ENCODE measurements around the gene MYOF. TPM values are rescaled to one million over a fixed set of nuclear protein-coding genes. Genes with fewer than 3 reads are reported as not detected.

Gene MYOF
- total RNA-seq, 2 experiments from 2014 or later, result 10.4 to 10.5 TPM

GRCh38 chr10:93346108-93346507, 136.0 kb downstream of the MYOF start:
- CTCF ChIA-PET, result interaction anchor here (0.6 to 1.4 kb wide), 2 partner anchors 136 to 165 kb away, joined by 3 read pairs; partner anchors contain the start of gene MYOF
- intact Hi-C loops (cut with micrococcal nuclease), result no loop called here
- no peak overlapping the region for H3K4me3 Mint-ChIP-seq
- no peak for DNase-seq
- peaks cover 5% of the 10 kb centered on the region for H3K36me3 Mint-ChIP-seq (ENCODE audit: low read depth)
- no peak overlapping the region for H3K27ac Mint-ChIP-seq
- H3K4me1 Mint-ChIP-seq (ENCODE audit: low read depth), result peaks cover 10% of the 10 kb centered on the region
- H3K27me3 Mint-ChIP-seq (ENCODE audit: low read depth), result peaks cover 3% of the 10 kb centered on the region
- no peaks in the 10 kb centered on the region for H3K9me3 Mint-ChIP-seq

GRCh38 chr10:93344691-93345090, 137.4 kb downstream of the MYOF start:
- CTCF ChIA-PET, result interaction anchor here (0.6 kb wide), 1 partner anchor 13 kb away, joined by 3 read pairs; no protein-coding TSS in a partner anchor
- intact Hi-C loops (cut with micrococcal nuclease), result no loop called here
- H3K36me3 Mint-ChIP-seq (ENCODE audit: low read depth), result peaks cover 6% of the 10 kb centered on the region
- H3K27me3 Mint-ChIP-seq (ENCODE audit: low read depth), result peaks cover 3% of the 10 kb centered on the region
- no peak overlapping the region for H3K4me3 Mint-ChIP-seq
- H3K9me3 Mint-ChIP-seq, result no peaks in the 10 kb centered on the region
- peaks cover 10% of the 10 kb centered on the region for H3K4me1 Mint-ChIP-seq (ENCODE audit: low read depth)
- H3K27ac Mint-ChIP-seq, result no peak overlapping the region
- no peak for DNase-seq

GRCh38 chr10:93342921-93343320, 139.2 kb downstream of the MYOF start:
- H3K36me3 Mint-ChIP-seq (ENCODE audit: low read depth), result peaks cover 6% of the 10 kb centered on the region
- H3K9me3 Mint-ChIP-seq, result no peaks in the 10 kb centered on the region
- H3K4me3 Mint-ChIP-seq, result no peak overlapping the region
- peaks cover 2% of the 10 kb centered on the region for H3K27me3 Mint-ChIP-seq (ENCODE audit: low read depth)
- CTCF ChIA-PET, result no interaction called here
- DNase-seq, result no peak
- H3K4me1 Mint-ChIP-seq (ENCODE audit: low read depth), result peaks cover 10% of the 10 kb centered on the region
- intact Hi-C loops (cut with micrococcal nuclease), result no loop called here
- no peak overlapping the region for H3K27ac Mint-ChIP-seq

- Mint-ChIP-seq H3K4me1 (ENCODE audit: low read depth) (peaks cover 10% of the 10 kb centered on the region), H3K27me3 (ENCODE audit: low read depth) (no peaks in the 10 kb centered on the region), H3K36me3 (ENCODE audit: low read depth) (peaks cover 6% of the 10 kb centered on the region), H3K27ac (no peak overlapping the region), H3K9me3 (no peaks in the 10 kb centered on the region), H3K4me3 (no peak overlapping the region)
- no peak for DNase-seq
- CTCF ChIA-PET, result no interaction called here
- intact Hi-C loops (cut with micrococcal nuclease), result no loop called here
Measured at GRCh38 chr10:93342366-93342765, 139.8 kb downstream of the MYOF start.

- Mint-ChIP-seq H3K27me3 (ENCODE audit: low read depth) (no peaks in the 10 kb centered on the region), H3K27ac (no peak overlapping the region), H3K9me3 (no peaks in the 10 kb centered on the region), H3K36me3 (ENCODE audit: low read depth) (peaks cover 1% of the 10 kb centered on the region), H3K4me3 (no peak overlapping the region), H3K4me1 (ENCODE audit: low read depth) (no peaks in the 10 kb centered on the region)
- intact Hi-C loops (cut with micrococcal nuclease), result no loop called here
- CTCF ChIA-PET, result interaction anchor here (1.0 to 1.3 kb wide), 2 partner anchors 13 to 15 kb away, joined by 3 read pairs; no protein-coding TSS in a partner anchor
- DNase-seq, result no peak
Measured at GRCh38 chr10:93337309-93337721, 144.8 kb downstream of the MYOF start.

- peaks cover 1% of the 10 kb centered on the region for H3K36me3 Mint-ChIP-seq (ENCODE audit: low read depth)
- H3K4me3 Mint-ChIP-seq, result no peak overlapping the region
- H3K4me1 Mint-ChIP-seq (ENCODE audit: low read depth), result no peaks in the 10 kb centered on the region
- no peaks in the 10 kb centered on the region for H3K9me3 Mint-ChIP-seq
- intact Hi-C loops (cut with micrococcal nuclease), result no loop called here
- CTCF ChIA-PET, result interaction anchor here (1.3 kb wide), 1 partner anchor 14 kb away, joined by 3 read pairs; no protein-coding TSS in a partner anchor
- H3K27ac Mint-ChIP-seq, result no peak overlapping the region
- no peaks in the 10 kb centered on the region for H3K27me3 Mint-ChIP-seq (ENCODE audit: low read depth)
- no peak for DNase-seq
Measured at GRCh38 chr10:93336678-93337077, 145.5 kb downstream of the MYOF start.

DNA sequence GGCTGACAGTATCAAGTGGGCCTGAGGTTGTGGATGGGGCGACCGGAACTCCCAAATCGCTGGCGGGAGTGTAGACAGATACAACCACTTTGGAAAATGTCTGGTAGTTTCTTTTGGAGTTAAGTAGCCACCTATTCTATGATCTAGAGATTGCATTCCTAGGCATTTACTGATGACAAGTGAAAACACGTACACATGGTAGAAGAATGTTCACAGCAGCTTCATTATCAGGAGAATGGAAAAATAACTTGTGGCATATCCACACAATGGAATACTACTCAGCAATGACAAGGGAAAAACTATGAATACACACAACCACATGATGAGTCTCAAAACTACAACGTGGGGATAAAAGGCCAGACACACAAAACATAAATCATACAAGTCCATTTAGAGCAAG, 146.0 kb downstream of the MYOF start:
- CTCF ChIA-PET, result no interaction called here
- intact Hi-C loops (cut with micrococcal nuclease), result no loop called here
- Mint-ChIP-seq H3K36me3 (ENCODE audit: low read depth) (peaks cover 1% of the 10 kb centered on the region), H3K4me1 (ENCODE audit: low read depth) (no peaks in the 10 kb centered on the region), H3K27me3 (ENCODE audit: low read depth) (no peaks in the 10 kb centered on the region), H3K27ac (no peak overlapping the region), H3K4me3 (no peak overlapping the region), H3K9me3 (no peaks in the 10 kb centered on the region)
- no peak for DNase-seq

GRCh38 chr10:93334901-93335327, 147.2 kb downstream of the MYOF start:
- Mint-ChIP-seq H3K4me1 (ENCODE audit: low read depth) (no peaks in the 10 kb centered on the region), H3K36me3 (ENCODE audit: low read depth) (no peaks in the 10 kb centered on the region), H3K27ac (no peak overlapping the region), H3K9me3 (no peaks in the 10 kb centered on the region), H3K27me3 (ENCODE audit: low read depth) (no peaks in the 10 kb centered on the region), H3K4me3 (no peak overlapping the region)
- CTCF ChIA-PET, result no interaction called here
- DNase-seq, result no peak
- intact Hi-C loops (cut with micrococcal nuclease), result no loop called here

GRCh38 chr10:93334181-93334580, 148.0 kb downstream of the MYOF start:
- Mint-ChIP-seq H3K27me3 (ENCODE audit: low read depth) (no peaks in the 10 kb centered on the region), H3K9me3 (no peaks in the 10 kb centered on the region), H3K4me3 (no peak overlapping the region), H3K27ac (no peak overlapping the region), H3K4me1 (ENCODE audit: low read depth) (no peaks in the 10 kb centered on the region), H3K36me3 (ENCODE audit: low read depth) (no peaks in the 10 kb centered on the region)
- CTCF ChIA-PET, result no interaction called here
- intact Hi-C loops (cut with micrococcal nuclease), result no loop called here
- no peak for DNase-seq

DNA sequence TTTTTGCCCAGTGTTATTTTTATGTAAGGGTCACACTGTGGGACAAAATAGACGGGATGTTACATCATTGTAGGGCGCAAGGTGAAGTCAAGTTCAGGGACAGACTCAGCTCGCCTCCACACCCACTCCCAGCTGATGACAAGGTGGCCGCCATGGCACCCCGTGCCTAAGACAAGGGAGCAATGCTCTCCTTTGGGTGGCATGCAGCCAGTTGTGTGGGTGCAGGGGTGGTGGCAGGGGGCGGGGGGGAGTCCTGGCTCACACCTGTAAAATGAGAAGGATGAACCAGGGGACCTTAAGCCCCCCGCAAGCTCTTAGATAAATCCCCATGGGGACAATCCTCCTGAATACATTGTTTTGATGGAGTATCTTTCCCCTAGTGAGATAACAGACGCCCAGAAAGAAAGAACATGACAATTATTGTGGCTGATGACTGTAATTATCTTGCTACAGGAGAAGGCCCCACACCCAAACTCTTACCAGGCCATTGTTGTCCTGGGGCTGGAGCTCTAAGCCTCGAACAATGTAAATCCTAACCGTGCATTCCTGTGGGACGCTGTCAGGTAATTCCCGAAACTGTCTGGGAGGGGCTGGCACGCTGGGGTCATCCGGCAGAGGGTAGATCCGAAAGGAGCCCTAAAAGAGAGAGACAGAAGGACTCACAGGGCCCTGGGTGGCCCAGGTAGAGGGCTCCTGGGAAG, 148.7 kb downstream of the MYOF start:
- intact Hi-C loops (cut with micrococcal nuclease), result no loop called here
- no peak for DNase-seq
- no peaks in the 10 kb centered on the region for H3K36me3 Mint-ChIP-seq (ENCODE audit: low read depth)
- CTCF ChIA-PET, result no interaction called here
- no peak overlapping the region for H3K4me3 Mint-ChIP-seq
- H3K9me3 Mint-ChIP-seq, result no peaks in the 10 kb centered on the region
- no peak overlapping the region for H3K27ac Mint-ChIP-seq
- H3K4me1 Mint-ChIP-seq (ENCODE audit: low read depth), result no peaks in the 10 kb centered on the region
- H3K27me3 Mint-ChIP-seq (ENCODE audit: low read depth), result no peaks in the 10 kb centered on the region

- Mint-ChIP-seq H3K27ac (no peak overlapping the region), H3K36me3 (ENCODE audit: low read depth) (no peaks in the 10 kb centered on the region), H3K4me1 (ENCODE audit: low read depth) (no peaks in the 10 kb centered on the region), H3K4me3 (no peak overlapping the region), H3K9me3 (no peaks in the 10 kb centered on the region), H3K27me3 (ENCODE audit: low read depth) (peaks cover 3% of the 10 kb centered on the region)
- no peak for DNase-seq
- CTCF ChIA-PET, result no interaction called here
- intact Hi-C loops (cut with micrococcal nuclease), result no loop called here
Measured at GRCh38 chr10:93330824-93331223, 151.3 kb downstream of the MYOF start.

DNA sequence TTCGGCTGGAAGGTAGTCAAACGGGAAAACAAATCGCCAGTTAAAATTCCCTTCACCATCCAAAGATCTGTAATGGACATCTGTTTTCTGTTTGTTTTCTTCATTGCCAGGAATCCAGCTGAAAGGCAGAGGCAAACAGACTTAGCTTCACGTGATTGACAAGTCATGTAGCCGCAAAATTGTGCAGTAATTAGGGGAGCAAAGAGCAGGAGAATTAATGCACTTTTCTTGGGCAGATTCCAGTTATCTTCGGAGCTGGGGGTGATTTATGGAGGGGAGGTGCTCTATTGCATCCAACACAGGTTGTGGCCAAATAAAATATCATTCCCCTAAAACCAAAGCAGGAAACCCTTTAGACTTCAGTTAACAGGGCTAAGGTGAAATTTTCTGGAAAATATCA, 162.2 kb downstream of the MYOF start:
- no peaks in the 10 kb centered on the region for H3K9me3 Mint-ChIP-seq
- intact Hi-C loops (cut with micrococcal nuclease), result no loop called here
- no peak overlapping the region for H3K27ac Mint-ChIP-seq
- no peaks in the 10 kb centered on the region for H3K36me3 Mint-ChIP-seq (ENCODE audit: low read depth)
- H3K4me3 Mint-ChIP-seq, result no peak overlapping the region
- no peak for DNase-seq
- H3K27me3 Mint-ChIP-seq (ENCODE audit: low read depth), result peaks cover 9% of the 10 kb centered on the region
- H3K4me1 Mint-ChIP-seq (ENCODE audit: low read depth), result no peaks in the 10 kb centered on the region
- CTCF ChIA-PET, result interaction anchor here (0.9 kb wide), 1 partner anchor 435 kb away, joined by 8 read pairs; no protein-coding TSS in a partner anchor

- intact Hi-C loops (cut with micrococcal nuclease), result no loop called here
- CTCF ChIA-PET, result no interaction called here
- H3K4me1 Mint-ChIP-seq (ENCODE audit: low read depth), result no peaks in the 10 kb centered on the region
- no peaks in the 10 kb centered on the region for H3K36me3 Mint-ChIP-seq (ENCODE audit: low read depth)
- H3K27ac Mint-ChIP-seq, result no peak overlapping the region
- no peak overlapping the region for H3K4me3 Mint-ChIP-seq
- no peak for DNase-seq
- H3K9me3 Mint-ChIP-seq, result no peaks in the 10 kb centered on the region
- peaks cover 9% of the 10 kb centered on the region for H3K27me3 Mint-ChIP-seq (ENCODE audit: low read depth)
Measured at GRCh38 chr10:93319096-93319495, 163.0 kb downstream of the MYOF start.

Data from activated naive CD4-positive, alpha-beta T cell treated with anti-CD3 and anti-CD28 coated beads for 36 hours (primary cell).